T-helper 17 cell (primary cell): ENCODE measurements around the gene PANX2. TPM values are rescaled to one million over a fixed set of nuclear protein-coding genes. Genes with fewer than 3 reads are reported as not detected.

Experiments used
- ATAC-seq: fragments of 150-1000 bp; cut with Tn5 transposase; 2 replicates; pipeline ENCODE4 v1.10.0; 2021; ENCODE audit warnings: mild to moderate bottlenecking, moderate library complexity
- DNase-seq, 3 donors: peaks; one replicate each; pipeline versions ENCODE4 v3.0.0 to v3.0.0-alpha.2; 2020 to 2021
- H3K9me3 ChIP-seq: one replicate; pipeline ENCODE4 v1.7.0; 2013; ENCODE audit warnings: low read length, mild to moderate bottlenecking; ENCODE audit not compliant: control insufficient read depth, poor library complexity, severe bottlenecking
- H3K27ac Mint-ChIP-seq: one replicate; pipeline ENCODE4 v1.8.0; 2022; ENCODE audit warnings: mild to moderate bottlenecking, moderate library complexity, mixed read lengths
- H3K27me3 Mint-ChIP-seq: one replicate; pipeline ENCODE4 v1.8.0; 2022; ENCODE audit warnings: mixed read lengths
- H3K36me3 Mint-ChIP-seq: one replicate; pipeline ENCODE4 v1.8.0; 2022; ENCODE audit warnings: low read depth, mixed read lengths
- H3K4me1 Mint-ChIP-seq: one replicate; pipeline ENCODE4 v1.8.0; 2022; ENCODE audit warnings: mild to moderate bottlenecking, mixed read lengths
- H3K4me3 Mint-ChIP-seq: one replicate; pipeline ENCODE4 v1.8.0; 2022; ENCODE audit warnings: mild to moderate bottlenecking, moderate library complexity, mixed read lengths
- total RNA-seq, 4 donors: library from RNA in 2 of 4; stranded (reverse) in 2 of 4; gene quantifications; one replicate each; pipeline ENCODE4 v1.2.3 and lab custom pipeline; 2022 to 2026

The PANX2 gene
- total RNA-seq, 2 donors from 2014 or later: 0.29 TPM; not detected in 1

GRCh38 chr22:50171319-50171964 lies 911 bp downstream of the PANX2 start:
- DNase-seq (no peak), ATAC-seq (no peak)
- Mint-ChIP-seq H3K4me1 (peaks cover 9% of the 10 kb centered on the region), H3K27ac (no peak overlapping the region), H3K27me3 (peaks cover 34% of the 10 kb centered on the region), H3K36me3 (peaks cover 8% of the 10 kb centered on the region), H3K4me3 (peak overlapping the region; percentile 87)
- H3K9me3 ChIP-seq: no peaks in the 10 kb centered on the region

- DNase-seq (no peak), ATAC-seq (no peak)
- peaks cover 8% of the 10 kb centered on the region for H3K36me3 Mint-ChIP-seq
- peak overlapping the region; percentile 57 for H3K4me3 Mint-ChIP-seq
- peaks cover 34% of the 10 kb centered on the region for H3K27me3 Mint-ChIP-seq
- no peak overlapping the region for H3K27ac Mint-ChIP-seq
- no peaks in the 10 kb centered on the region for H3K9me3 ChIP-seq
- peaks cover 9% of the 10 kb centered on the region for H3K4me1 Mint-ChIP-seq
These were observed 1.5 kb downstream of the PANX2 start for GRCh38 chr22:50171965-50172421.

GRCh38 chr22:50173311-50173982 lies 2.9 kb downstream of the PANX2 start:
- H3K27ac Mint-ChIP-seq: no peak overlapping the region
- no peak overlapping the region for H3K4me3 Mint-ChIP-seq
- H3K4me1 Mint-ChIP-seq: peaks cover 9% of the 10 kb centered on the region
- H3K27me3 Mint-ChIP-seq: peaks cover 24% of the 10 kb centered on the region
- DNase-seq: no peak
- no peaks in the 10 kb centered on the region for H3K9me3 ChIP-seq
- no peak for ATAC-seq
- peaks cover 4% of the 10 kb centered on the region for H3K36me3 Mint-ChIP-seq

GRCh38 chr22:50173983-50174355 lies 3.4 kb downstream of the PANX2 start:
- Mint-ChIP-seq H3K4me1 (peaks cover 6% of the 10 kb centered on the region), H3K27me3 (peaks cover 19% of the 10 kb centered on the region), H3K4me3 (no peak overlapping the region), H3K27ac (no peak overlapping the region), H3K36me3 (peaks cover under 1% of the 10 kb centered on the region)
- DNase-seq (no peak), ATAC-seq (no peak)
- H3K9me3 ChIP-seq: no peaks in the 10 kb centered on the region

- Mint-ChIP-seq H3K27ac (no peak overlapping the region), H3K4me1 (peaks cover 4% of the 10 kb centered on the region), H3K4me3 (no peak overlapping the region), H3K36me3 (peaks cover 1% of the 10 kb centered on the region), H3K27me3 (peaks cover 17% of the 10 kb centered on the region)
- DNase-seq: no peak
- no peak for ATAC-seq
- H3K9me3 ChIP-seq: no peaks in the 10 kb centered on the region
These were observed 4.1 kb downstream of the PANX2 start for GRCh38 chr22:50174382-50175190.

GRCh38 chr22:50175191-50175461 lies 4.6 kb downstream of the PANX2 start:
- Mint-ChIP-seq H3K4me3 (no peak overlapping the region), H3K27me3 (peaks cover 22% of the 10 kb centered on the region), H3K36me3 (peaks cover 4% of the 10 kb centered on the region), H3K4me1 (peaks cover 7% of the 10 kb centered on the region), H3K27ac (no peak overlapping the region)
- no peaks in the 10 kb centered on the region for H3K9me3 ChIP-seq
- no peak for DNase-seq
- no peak for ATAC-seq

GRCh38 chr22:50175921-50176849 lies 5.7 kb downstream of the PANX2 start:
- Mint-ChIP-seq H3K27me3 (peaks cover 25% of the 10 kb centered on the region), H3K4me3 (no peak overlapping the region), H3K4me1 (peaks cover 4% of the 10 kb centered on the region), H3K27ac (no peak overlapping the region), H3K36me3 (peaks cover 4% of the 10 kb centered on the region)
- DNase-seq (no peak), ATAC-seq (no peak)
- H3K9me3 ChIP-seq: no peaks in the 10 kb centered on the region

- peaks cover 4% of the 10 kb centered on the region for H3K4me1 Mint-ChIP-seq
- no peak overlapping the region for H3K27ac Mint-ChIP-seq
- DNase-seq (no peak), ATAC-seq (no peak)
- no peak overlapping the region for H3K4me3 Mint-ChIP-seq
- H3K36me3 Mint-ChIP-seq: peaks cover 4% of the 10 kb centered on the region
- no peaks in the 10 kb centered on the region for H3K9me3 ChIP-seq
- peaks cover 20% of the 10 kb centered on the region for H3K27me3 Mint-ChIP-seq
These were observed 6.5 kb downstream of the PANX2 start for GRCh38 chr22:50176850-50177536.

- H3K9me3 ChIP-seq: no peaks in the 10 kb centered on the region
- peaks cover 13% of the 10 kb centered on the region for H3K27me3 Mint-ChIP-seq
- peaks cover 4% of the 10 kb centered on the region for H3K4me1 Mint-ChIP-seq
- H3K27ac Mint-ChIP-seq: no peak overlapping the region
- DNase-seq (no peak), ATAC-seq (no peak)
- H3K36me3 Mint-ChIP-seq: peaks cover 4% of the 10 kb centered on the region
- no peak overlapping the region for H3K4me3 Mint-ChIP-seq
These were observed 7.3 kb downstream of the PANX2 start for GRCh38 chr22:50177537-50178470.

- Mint-ChIP-seq H3K4me3 (no peak overlapping the region), H3K4me1 (peaks cover 4% of the 10 kb centered on the region), H3K36me3 (peaks cover 4% of the 10 kb centered on the region), H3K27ac (no peak overlapping the region), H3K27me3 (peaks cover 13% of the 10 kb centered on the region)
- ATAC-seq: no peak
- DNase-seq: no peak
- no peaks in the 10 kb centered on the region for H3K9me3 ChIP-seq
These were observed 7.9 kb downstream of the PANX2 start for GRCh38 chr22:50178471-50178864.

GRCh38 chr22:50178871-50179869 lies 8.6 kb downstream of the PANX2 start:
- ATAC-seq (no peak), DNase-seq (no peak)
- Mint-ChIP-seq H3K4me3 (no peak overlapping the region), H3K36me3 (peaks cover 4% of the 10 kb centered on the region), H3K27ac (no peak overlapping the region), H3K4me1 (peaks cover 4% of the 10 kb centered on the region), H3K27me3 (peaks cover 13% of the 10 kb centered on the region)
- no peaks in the 10 kb centered on the region for H3K9me3 ChIP-seq
